GM19452 (cell line): ENCODE measurements around the gene TM7SF3.
"Not testable (repeated sequence)": the region's sequence is repeated elsewhere in the genome, so short reads cannot be mapped to it uniquely, and the experiment has no call there.

Source experiments
- ATAC-seq: cut with Tn5 transposase; IDR thresholded peaks from one replicate; pipeline ENCODE4 v1.9.1; 2021; ENCODE audit not compliant: unreplicated experiment

The TM7SF3 gene

DNA sequence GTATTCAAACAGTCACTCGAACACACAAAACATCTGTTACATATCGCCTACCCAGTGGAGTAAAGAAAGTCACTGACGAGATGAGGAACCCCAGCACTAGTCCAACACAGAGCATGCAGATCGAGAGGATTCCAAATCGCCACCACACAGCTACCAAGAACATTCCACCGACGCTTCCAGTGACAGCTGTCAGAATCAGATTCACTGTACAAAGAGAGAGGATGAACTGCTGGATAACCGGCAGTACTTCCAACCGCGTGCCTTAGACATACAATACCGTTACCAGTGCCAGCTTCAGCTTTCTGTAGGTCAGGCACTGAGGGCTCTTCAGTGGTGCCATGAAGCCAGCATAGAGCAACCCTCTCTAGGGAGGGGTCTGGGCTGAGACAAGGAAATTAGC, 34.5 kb downstream of the TM7SF3 start:
- no peak for ATAC-seq

DNA sequence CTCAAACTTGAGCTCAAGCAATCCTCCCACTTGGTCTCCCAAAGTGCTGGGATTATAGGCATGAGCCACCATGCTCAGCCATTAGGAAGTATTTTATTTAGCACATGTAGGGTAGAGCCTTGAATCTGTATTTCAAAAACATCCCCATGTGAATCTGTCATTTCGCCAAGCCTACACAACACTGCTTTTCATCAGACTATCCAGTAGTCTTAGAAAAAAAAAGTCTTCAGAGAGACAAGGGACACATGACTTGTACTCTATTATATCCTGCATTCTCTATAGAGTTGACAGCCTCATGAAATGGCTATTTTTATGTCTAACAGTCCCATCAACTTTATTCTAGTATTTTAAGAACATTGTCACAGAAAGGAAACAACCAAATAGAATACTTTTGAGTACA, 35.4 kb downstream of the TM7SF3 start:
- no peak for ATAC-seq

DNA sequence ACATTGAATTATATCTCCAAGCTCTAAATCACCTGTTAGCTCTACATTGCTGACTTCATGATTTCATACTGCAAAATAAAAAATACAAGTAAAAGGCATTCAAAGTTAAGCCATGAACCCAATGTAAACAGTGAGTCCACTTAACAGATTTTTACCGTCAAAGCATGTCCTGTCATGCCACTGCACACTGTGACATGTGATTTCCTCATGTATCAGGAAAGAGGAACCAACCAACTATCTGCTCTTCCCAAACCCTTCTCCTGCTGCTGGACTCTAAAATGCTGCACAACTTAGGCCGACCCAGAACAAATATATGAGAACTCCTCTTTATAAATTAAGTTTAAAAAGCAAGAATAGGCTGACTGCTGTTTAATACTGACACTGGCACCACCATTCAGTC, 37.5 kb downstream of the TM7SF3 start:
- no peak for ATAC-seq

DNA sequence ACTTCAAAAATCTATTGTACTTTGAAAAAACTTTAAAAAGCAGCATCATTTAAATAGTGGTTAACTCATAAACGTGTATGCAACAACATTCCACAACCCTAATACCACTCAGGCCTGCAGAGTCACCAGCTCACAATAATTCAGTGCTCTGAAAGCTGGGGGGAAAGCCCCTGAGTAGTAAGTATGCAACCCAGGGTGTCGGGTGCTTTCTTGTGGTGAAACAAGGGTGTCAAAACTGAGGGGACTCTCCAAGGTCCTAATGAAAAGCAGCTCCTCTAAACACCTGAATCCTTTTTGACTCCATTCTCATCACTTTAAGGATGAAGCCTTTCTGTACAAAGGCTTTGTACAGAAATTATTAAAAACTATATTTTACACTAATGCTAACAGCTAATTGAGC, 42.2 kb downstream of the TM7SF3 start:
- peak; percentile 97 for ATAC-seq

DNA sequence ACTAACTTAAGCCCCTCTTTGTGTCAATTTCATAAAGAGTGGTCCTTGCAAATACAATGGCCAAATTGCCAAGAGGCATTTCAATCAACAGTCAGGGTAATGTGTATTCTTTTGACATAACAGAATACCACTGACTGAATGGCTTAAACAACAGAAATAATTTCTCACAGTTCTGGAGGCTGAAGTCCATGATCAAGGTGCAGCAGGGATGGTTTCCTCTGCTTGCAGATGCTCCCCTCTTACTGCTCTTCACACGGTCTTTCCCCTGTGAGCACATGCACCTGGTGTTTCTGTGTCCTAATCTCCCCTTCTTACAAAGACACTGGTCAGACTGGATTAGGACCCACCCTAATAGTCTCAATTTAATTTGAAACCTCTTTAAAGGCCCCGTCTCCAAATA, 44.0 kb downstream of the TM7SF3 start:
- ATAC-seq = no peak

DNA sequence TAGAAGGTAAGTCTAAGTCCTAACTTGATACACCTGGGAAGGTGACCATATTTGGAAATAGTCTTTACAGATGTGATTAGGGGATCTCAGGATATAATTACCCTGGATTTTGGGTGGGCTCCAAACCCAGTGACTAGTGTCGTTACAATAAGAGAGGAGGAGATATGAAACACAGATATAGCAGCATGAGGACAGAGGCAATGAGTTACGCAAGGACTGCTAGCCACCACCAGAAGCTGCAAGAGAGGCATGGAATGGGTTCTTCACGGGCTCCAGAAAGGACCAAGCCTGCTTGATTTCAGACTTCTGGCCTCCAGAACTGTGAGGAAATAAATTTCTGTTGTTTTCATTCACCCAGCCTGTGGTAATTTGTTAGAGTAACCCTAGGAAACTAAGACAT, 47.3 kb downstream of the TM7SF3 start:
- no peak for ATAC-seq

DNA sequence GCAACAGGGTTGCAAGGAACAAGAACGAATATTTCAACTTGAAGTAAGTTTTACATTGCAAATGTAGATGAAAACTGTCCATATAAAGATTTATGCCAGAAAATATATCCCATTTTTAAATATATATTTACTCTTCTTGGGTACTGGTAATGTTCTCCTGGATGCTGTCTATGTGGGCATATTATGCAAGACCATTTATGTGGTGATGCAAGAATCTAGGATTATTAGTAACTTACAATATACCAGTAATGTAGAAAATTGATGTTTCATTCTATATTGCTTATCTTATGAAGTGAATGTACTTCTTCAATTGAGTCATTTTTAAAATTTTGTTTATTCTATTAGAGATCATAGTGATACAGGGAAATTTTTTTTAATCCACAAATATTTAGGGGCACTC, 50.8 kb downstream of the TM7SF3 start:
- ATAC-seq = no peak

DNA sequence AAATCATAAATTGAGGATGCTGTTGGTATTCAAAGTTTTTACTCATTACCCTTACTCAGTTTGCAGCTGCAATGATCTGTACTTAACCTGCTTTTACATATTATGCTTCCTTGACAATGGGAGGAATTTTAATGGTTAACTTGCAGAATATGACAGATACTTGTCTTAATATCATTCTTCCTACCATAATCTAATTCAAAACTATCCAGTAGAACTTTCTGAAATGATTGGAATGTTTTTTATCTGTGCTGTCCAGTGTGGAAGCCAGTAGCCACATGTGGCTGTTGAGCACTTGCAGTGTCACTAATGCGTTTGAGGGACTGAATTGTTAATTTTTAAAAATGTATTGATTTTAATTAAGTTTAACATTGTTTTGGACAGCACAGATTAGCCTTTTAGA, 52.4 kb downstream of the TM7SF3 start:
- no peak for ATAC-seq

DNA sequence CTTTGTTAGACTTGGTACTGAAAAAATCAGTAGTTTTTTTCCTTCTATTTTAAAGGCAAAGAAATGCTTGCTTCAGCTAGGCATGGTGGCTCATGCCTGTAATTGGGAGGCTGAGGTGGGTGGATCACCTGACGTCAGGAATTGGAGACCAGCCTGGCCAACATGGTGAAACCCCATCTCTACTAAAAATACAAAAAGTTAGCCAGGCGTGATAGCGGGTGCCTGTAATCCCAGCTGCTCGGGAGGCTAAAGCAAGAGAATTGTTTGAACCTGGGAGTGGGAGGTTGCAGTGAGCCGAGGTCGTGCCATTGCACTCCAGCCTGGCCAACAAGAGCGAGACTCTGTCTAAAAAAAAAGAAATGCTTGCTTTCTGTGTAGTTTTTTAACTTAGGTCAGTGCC, 52.8 kb downstream of the TM7SF3 start:
- not testable (repeated sequence) for ATAC-seq

DNA sequence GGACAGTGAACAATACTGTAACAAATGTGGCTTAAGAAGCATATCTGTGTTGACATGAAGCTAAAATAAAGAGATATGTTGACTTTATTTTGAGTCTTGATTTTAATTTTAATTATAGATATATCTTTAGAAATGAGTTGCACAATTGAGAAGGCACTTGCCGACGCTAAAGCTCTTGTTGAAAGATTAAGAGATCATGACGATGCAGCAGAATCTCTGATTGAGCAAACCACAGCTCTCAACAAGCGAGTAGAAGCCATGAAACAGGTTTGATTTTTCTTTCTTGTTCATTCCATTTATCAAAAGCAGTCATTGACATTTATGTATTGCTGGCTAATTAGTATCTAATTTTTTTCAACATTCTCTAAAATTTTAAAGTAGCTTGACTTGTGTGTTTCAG, 60.2 kb downstream of the TM7SF3 start:
- no peak for ATAC-seq

DNA sequence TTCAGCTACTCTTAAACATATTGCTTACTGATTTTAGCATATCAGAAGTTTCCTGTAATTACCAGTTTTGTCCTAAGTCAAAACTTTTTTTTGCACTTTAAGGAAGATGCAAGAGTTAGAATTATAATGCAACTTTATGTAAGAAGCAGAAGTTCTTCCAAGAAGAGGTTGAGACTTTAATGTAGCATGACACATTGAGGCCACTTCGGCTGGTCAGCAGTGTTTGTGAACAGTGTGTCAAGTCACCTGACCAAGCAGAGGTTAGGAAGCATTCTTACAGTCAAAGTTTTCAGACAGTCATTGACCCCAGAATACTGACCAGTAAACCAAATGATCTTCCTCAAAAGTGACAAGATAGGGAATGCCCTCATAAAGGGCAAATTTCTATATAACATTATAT, 60.7 kb downstream of the TM7SF3 start:
- no peak for ATAC-seq

DNA sequence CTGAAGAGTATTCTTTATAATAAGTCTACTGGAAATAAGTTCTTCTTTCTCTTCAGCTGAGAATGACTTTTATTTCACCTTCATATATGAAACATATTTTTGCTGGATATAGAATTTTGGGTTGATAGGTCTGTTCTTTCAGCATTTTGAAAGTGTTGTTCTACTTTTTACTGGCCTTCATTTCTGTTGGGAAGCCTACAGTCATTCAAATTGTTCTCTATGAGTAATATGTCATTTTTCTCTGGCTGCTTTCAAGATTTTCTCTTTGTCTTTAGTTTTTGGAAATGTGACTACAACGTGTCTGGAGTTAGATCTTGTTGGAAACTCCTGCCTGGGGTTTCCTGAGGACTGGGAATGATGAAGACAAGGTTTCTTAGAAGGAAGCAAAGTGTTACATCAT, 65.9 kb downstream of the TM7SF3 start:
- no peak for ATAC-seq

DNA sequence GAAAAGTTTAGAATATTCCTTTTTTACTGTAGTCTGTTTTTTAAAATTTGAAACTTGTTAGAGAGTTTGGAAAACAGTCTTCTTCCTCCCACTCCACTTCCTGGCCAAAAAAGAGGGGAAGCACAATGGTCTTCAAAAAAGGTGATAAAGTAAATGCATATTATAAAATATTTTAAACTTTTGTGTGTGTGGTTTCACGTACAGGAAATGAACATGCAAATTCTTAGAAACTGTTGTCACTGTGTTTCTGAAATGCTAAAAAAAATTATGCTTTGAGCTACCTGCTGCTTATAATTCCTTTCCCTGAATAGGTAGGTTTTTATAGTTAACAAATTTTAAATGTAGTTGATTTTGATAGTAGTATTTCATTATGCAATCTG, 73.0 kb downstream of the TM7SF3 start:
- no peak for ATAC-seq

DNA sequence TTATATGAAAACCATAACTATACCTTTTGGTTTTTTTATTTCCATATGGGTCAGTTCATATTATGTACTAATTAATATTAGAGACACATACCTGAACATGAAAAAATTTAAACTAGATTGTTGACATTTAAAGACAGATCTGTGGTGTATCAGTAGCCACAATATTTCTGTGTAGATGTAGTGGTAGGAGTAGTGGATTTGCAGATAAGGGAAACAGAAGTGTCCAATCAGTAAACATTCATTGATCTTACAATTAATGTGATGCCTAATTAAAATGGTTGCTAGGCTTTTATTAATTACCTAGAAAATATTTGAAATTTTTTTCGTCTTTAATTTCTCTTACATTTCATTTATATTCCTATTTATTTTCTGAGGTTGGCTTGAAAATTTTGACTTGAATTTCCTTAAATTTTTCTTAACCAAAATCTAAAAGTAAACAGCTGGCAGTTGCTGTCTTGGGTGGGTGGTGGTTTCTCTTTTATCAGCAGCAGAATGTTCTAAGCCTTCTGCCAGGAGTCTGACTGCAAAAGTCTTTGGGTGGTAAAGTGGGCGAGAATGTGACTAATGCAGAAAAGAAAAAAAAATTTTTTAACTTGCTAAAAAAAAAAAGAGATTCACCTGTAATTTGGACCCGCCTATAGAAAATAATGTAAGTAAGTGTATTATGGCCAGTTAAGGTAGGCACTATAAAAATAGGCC, 73.5 kb downstream of the TM7SF3 start:
- ATAC-seq = no peak

DNA sequence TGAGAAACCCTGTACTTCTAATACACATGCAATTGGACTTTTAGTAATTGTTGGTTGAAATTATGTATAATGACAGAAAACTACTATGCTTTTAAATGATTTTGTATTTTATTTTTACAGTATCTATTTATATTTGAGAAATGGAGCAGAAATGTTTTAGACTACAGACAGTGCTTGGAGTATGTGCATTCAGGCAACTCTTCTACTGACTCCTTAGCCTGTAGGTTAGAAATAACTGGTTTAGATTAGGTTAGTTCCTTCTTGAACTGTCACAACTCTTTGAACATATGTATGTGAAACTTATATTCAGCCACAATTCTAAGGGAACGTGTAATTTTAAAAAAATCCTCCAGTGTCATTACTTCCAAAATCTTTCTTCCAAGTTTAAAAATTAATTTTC, 74.2 kb downstream of the TM7SF3 start:
- ATAC-seq = no peak

DNA sequence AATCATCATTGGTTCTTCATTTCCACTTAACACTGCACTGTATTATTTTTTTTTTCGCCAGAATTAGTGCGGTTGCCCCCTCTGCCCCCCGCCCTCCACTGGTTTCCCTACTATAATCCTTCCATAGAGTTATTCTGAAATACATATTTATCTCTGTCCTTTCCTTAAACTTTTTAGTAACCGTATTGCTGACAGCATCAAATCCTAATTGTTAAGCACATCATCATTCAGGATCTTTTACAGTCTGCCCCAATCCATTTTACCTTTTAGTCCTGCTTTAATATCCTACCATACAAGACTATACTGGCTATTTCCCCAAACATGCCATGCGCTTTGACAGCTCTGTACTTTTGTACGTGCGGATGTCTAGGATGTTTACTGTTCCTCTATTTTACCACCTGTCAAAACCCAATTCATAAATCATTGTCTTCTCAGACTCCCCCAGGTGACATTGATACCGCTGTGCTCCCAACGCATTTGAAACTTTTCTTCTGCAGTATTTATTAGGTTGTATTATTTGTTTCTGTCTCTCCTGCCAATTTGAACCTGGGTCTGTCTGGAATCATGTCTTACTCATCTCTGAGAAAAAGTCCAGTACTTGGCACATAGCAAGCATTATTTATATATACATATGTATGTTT, 74.9 kb downstream of the TM7SF3 start:
- no peak for ATAC-seq

DNA sequence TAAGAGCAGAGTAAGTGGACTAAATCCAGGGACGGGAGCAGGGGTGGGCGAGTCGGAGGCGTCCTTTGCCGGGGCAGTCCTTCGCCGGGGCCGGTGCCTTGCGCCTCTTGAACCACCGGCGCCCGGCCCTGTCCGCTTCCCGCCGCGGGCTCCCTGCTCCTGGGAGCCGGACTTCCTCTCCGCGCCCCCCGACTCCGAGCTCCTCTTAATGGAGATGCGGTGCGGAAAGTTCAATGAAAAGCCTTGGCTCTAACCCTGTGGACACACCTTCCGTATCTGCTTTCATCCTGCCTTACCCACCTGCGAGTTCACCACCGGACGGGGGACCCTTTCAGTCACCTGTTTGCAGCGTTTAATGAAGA, 75.5 kb downstream of the TM7SF3 start:
- peak; percentile 7 for ATAC-seq

DNA sequence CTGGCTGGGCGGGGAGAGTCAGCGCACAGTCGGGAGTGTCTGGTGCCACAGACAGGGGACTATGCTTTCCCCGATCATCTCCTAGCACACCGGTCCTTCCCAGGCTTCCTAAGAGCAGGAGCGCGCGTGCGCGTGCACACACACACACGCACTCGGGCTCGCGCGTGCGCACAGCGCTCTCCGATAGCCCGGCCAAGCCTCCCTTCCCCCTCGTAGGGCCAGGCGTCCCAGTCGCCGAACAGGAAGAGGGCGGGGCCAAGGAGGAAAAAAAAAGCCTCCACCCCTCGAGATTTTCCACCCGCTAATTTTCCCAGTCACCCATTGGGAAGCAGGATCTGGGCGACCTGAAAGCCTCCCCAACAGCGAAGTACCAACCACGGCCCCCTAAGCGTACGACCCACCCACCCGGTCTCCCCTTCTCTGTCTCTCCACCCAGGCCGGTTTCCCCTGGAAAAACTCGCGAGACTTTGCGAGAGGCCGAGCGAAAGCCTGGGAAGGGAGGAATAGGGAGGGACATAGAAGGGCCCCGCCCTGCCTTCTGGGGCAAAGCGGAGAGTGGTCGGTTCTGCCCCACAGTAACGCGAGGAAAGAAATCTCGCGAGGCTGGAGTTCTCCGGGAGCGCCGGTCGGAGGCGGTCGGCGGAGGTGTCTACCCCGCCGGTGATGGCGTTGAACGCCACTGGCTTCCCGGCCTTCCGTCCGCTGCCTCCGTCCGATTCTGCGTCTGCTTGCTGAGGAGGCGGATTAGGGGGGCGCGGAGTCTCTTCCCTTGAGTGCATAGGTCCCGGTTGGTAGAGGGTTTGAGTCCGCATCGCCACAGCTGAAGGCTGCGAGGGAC, 76.1 kb downstream of the TM7SF3 start, which contains the start of the genes FGFR1OP2 and INTS13:
TSS of gene FGFR1OP2 (plus strand) at position 608 of the 838 bp plus-strand sequence. CDS start 15,689 bp downstream, outside the sequence.
TSS of gene INTS13 (minus strand) at position 119 of the 838 bp plus-strand sequence. CDS start 1,178 bp downstream, outside the sequence.
- peak; percentile 81 for ATAC-seq

DNA sequence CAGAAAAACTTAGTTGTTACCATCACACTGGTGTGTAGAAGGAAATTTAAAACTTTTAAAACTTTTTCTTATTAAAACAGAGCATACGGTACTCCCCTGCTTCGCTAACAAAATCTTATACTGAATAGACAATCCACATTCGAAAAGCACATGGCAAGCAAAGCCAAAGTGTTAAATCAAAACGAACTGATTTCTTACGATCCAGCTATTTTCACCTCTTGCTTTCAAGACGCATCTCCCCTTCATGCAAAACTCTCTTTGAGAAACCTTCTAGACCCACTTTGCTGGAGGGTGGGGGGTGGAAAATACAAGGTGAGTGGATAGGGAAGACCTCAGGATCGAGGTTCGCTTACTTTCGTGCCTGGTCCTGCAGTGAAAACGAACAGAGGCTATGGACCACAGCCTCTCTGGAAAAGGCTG, 76.7 kb downstream of the TM7SF3 start:
- ATAC-seq = no peak

DNA sequence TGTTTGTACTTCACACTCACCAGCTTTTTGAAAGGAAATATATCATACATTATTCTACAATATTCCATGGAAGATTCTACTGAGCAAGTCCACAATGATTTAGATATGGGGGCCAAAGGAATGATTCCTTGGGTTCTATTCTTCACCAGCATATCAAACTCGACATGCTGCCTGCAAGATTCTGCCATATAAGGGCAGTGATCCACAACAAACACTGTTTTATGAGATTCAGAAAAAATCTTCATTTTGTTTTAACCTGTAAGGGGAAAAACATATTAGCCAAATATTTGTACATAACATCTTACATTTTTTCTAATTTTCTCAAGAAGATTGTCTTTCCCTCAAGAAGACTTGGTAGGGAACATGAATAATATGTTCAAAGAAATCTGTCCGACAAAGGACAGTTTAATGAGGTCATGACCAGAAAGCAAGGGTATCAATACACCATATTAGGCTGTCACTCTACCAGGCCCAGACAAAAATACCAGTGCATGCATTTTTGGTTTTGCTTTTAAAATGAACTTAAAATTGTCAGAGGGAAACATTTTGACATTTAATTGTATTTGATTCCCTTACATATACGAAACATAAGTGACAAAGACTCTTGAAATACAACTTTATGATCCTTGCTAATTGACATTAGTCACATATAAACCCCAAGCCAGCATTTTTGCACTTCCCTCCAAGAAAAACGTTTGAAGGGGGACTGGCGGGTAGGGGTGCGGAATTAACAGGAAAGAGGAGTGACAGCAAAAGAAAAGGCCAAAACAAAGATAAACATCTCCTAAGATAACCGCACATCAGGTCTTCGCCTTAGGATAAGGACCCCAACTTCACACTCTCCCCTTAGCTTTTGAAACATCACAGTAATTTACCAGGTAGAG, 77.4 kb downstream of the TM7SF3 start:
- no peak for ATAC-seq
